PFSK-1 (cell line): Measurements from ENCODE around the gene LCMT1.

Experiments used
- FOXP2 ChIP-seq: optimal IDR thresholded peaks from 2 replicates; pipeline ENCODE3; 2011; ENCODE audit warnings: borderline replicate concordance, control low read depth, inconsistent platforms; ENCODE audit not compliant: insufficient read depth; ENCODE audit errors: extremely low read length, extremely low read depth
- POLR2AphosphoS5 ChIP-seq: IDR thresholded peaks from 2 replicates; pipeline ENCODE4 v1.6.1; 2012; ENCODE audit warnings: low read depth, mild to moderate bottlenecking, control low read depth, low read length, moderate library complexity
- SIN3A ChIP-seq: IDR thresholded peaks from 2 replicates; pipeline ENCODE4 v1.6.1; 2012; ENCODE audit warnings: mild to moderate bottlenecking, low read length, moderate library complexity, borderline replicate concordance; ENCODE audit not compliant: insufficient read depth
- TAF1 ChIP-seq: IDR thresholded peaks from 2 replicates; pipeline ENCODE4 v1.6.1; 2012; ENCODE audit warnings: low read length, control low read depth, borderline replicate concordance; ENCODE audit not compliant: insufficient read depth
- TF ChIP-seq, protein P1 (sequence below), 2 experiments: IDR thresholded peaks; 2 replicates each; pipeline versions ENCODE4 v1.6.1 to v1.8.0; 2011 to 2012; ENCODE audit warnings: low read depth in 2 of 2, low read length in 2 of 2, control low read depth in 1 of 2, inconsistent platforms in 1 of 2, mild to moderate bottlenecking in 1 of 2, moderate library complexity in 1 of 2; ENCODE audit not compliant: insufficient read depth in 1 of 2

Gene LCMT1

GRCh38 chr16:25148568-25149215, 37.1 kb downstream of the LCMT1 start:
- TF ChIP-seq FOXP2 (no peak), POLR2AphosphoS5 (no peak)

- TF ChIP-seq SIN3A (no peak), TAF1 (no peak), FOXP2 (no peak), POLR2AphosphoS5 (no peak)
- TF ChIP-seq, protein P1, sequence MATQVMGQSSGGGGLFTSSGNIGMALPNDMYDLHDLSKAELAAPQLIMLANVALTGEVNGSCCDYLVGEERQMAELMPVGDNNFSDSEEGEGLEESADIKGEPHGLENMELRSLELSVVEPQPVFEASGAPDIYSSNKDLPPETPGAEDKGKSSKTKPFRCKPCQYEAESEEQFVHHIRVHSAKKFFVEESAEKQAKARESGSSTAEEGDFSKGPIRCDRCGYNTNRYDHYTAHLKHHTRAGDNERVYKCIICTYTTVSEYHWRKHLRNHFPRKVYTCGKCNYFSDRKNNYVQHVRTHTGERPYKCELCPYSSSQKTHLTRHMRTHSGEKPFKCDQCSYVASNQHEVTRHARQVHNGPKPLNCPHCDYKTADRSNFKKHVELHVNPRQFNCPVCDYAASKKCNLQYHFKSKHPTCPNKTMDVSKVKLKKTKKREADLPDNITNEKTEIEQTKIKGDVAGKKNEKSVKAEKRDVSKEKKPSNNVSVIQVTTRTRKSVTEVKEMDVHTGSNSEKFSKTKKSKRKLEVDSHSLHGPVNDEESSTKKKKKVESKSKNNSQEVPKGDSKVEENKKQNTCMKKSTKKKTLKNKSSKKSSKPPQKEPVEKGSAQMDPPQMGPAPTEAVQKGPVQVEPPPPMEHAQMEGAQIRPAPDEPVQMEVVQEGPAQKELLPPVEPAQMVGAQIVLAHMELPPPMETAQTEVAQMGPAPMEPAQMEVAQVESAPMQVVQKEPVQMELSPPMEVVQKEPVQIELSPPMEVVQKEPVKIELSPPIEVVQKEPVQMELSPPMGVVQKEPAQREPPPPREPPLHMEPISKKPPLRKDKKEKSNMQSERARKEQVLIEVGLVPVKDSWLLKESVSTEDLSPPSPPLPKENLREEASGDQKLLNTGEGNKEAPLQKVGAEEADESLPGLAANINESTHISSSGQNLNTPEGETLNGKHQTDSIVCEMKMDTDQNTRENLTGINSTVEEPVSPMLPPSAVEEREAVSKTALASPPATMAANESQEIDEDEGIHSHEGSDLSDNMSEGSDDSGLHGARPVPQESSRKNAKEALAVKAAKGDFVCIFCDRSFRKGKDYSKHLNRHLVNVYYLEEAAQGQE (IDR thresholded peaks at IDR 0.05; ENCODE audit: insufficient read depth in 1 of 2, low read depth in 2 of 2, low read length in 2 of 2) = no peak
These were observed 40.5 kb downstream of the LCMT1 start for GRCh38 chr16:25151996-25152395.

DNA sequence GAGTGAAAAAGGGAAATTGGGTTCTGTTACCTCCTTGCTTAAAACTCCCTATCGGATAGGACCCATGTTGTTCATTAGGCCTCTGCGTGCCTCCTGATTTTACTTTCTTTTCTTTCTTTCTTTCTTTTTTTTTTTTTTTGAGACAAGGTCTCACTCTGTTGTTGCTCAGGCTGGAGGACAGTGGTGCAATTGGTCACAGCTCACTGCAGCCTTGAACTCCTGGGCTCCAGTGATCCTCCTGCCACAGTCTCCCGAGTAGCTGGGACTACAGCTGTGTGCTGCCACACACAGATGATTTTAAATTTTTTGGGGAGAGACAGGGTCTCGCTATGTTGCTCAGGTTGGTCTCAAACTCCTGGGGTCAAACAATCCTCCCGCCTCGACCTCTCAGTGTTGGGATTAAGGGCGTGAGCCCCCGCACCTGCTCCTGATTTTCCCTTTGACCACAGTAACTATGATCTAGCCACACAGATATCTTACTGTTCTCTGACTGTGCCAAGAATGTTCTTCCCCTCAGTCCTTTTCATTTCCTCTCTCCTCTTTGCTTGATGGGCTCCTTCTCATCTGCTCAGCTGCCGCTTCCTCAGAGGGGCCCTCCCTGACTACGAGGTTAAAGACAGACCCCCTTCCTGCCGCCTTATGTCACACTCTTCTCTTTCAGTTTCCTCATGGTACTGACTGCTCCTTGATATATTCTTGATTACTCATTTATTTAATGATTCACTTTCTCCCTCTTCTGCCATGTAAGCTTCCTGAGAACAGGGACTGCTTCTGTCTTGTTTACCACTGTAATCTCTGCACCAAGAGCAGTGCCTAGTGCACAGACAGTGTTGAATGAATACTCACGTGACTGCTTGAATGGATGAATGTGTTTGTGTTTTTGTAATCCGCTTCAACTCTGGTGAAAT, 44.3 kb downstream of the LCMT1 start:
- no peak for TF ChIP-seq TAF1
- TF ChIP-seq POLR2AphosphoS5 = no peak
- TF ChIP-seq SIN3A = no peak
- no peak for TF ChIP-seq FOXP2
- TF ChIP-seq, protein P1 (IDR thresholded peaks at IDR 0.05; ENCODE audit: insufficient read depth in 1 of 2, low read depth in 2 of 2, low read length in 2 of 2) = no peak

DNA sequence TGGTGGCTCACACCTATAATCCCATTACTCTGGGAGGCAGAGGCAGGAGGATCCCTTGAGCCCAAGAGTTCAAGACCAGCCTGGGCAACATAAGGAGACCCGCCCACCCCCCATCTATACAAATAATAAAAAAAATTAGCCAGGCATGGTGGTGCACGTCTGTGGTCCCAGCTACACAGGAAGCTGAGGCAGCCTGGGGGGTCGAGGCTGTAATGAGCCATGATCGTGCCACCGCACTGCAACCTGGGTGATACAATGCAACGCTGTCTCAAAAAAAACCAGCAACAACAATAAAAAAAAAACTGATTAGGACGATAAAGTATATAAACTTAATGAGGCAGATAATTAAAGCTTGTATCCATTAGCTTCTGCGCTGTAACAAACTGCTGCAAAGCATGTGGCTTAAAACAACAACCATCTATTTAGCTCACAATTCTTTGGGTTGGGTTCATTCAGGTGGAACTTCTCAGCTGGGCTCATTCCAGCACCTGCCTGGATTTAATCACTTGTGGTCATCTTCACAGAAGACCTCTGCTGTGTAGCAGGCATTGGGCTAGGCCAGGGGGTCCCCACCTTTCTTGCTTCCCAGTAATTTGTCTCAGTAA, 45.8 kb downstream of the LCMT1 start:
- no peak for TF ChIP-seq POLR2AphosphoS5
- TF ChIP-seq SIN3A = no peak
- no peak for TF ChIP-seq TAF1
- TF ChIP-seq FOXP2 = no peak
- TF ChIP-seq, protein P1 (IDR thresholded peaks at IDR 0.05; ENCODE audit: insufficient read depth in 1 of 2, low read depth in 2 of 2, low read length in 2 of 2) = no peak

DNA sequence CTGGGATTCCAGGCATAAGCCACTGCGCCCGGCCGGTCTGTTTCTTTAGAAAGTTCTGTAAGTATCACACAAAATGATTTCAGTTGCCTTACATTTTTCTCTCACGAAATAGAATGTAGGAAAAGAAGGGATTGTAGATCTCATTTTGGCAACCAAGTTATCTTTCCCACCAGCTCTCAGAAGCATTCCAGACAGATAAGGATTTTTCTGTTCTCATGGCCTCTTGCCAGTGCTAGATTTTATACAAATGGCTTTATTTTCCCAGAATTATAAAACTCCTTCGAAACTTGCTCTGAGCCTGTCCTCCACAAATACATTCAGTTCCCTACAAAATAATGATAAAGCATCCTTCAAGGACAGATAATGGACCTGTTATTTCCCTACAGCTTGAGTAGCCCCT, 46.9 kb downstream of the LCMT1 start:
- no peak for TF ChIP-seq SIN3A
- TF ChIP-seq FOXP2 = no peak
- no peak for TF ChIP-seq POLR2AphosphoS5
- TF ChIP-seq, protein P1 (IDR thresholded peaks at IDR 0.05; ENCODE audit: insufficient read depth in 1 of 2, low read depth in 2 of 2, low read length in 2 of 2) = no peak
- TF ChIP-seq TAF1 = no peak
